Upper lobe of right lung (tissue), 1 donor: ENCODE measurements around the gene COL24A1. TPM values are rescaled to one million over a fixed set of nuclear protein-coding genes. Genes with fewer than 3 reads are reported as not detected.
"Not testable (repeated sequence)": the region's sequence is repeated elsewhere in the genome, so short reads cannot be mapped to it uniquely, and the experiment has no call there.

Experiments
- ATAC-seq: fragments of 200-7000 bp; cut with Tn5 transposase; one replicate; pipeline ENCODE4 v1.9.1; 2020; ENCODE audit warnings: mild to moderate bottlenecking, moderate library complexity
- DNase-seq: peaks from one replicate; pipeline ENCODE4 v3.0.0-alpha.2; 2020
- H3K27ac ChIP-seq: fragments of 200-600 bp; one replicate; pipeline ENCODE4 v1.8.0; 2022
- H3K27me3 ChIP-seq: fragments of 200-600 bp; one replicate; pipeline ENCODE4 v1.8.0; 2022; ENCODE audit warnings: mild to moderate bottlenecking
- H3K36me3 ChIP-seq: fragments of 200-600 bp; one replicate; pipeline ENCODE4 v1.8.0; 2022
- H3K4me1 ChIP-seq: fragments of 200-600 bp; one replicate; pipeline ENCODE4 v1.8.0; 2022
- H3K4me3 ChIP-seq: fragments of 200-600 bp; one replicate; pipeline ENCODE4 v1.8.0; 2022; ENCODE audit warnings: mild to moderate bottlenecking
- H3K9me3 ChIP-seq: fragments of 200-600 bp; one replicate; pipeline ENCODE4 v1.8.0; 2022
- CTCF ChIP-seq: fragments of 200-600 bp; IDR thresholded peaks from one replicate; pipeline ENCODE4 v1.8.0; 2022; ENCODE audit warnings: antibody characterized with exemption
- intact Hi-C: fragments of 100-400 bp; cut with DNase I; formaldehyde crosslinking; loops from one replicate; pipeline ENCODE4 v1.11.0; 2022
- total RNA-seq: library from RNA; stranded (reverse); fragmentation: NEBNext Ultra II Directional; extraction: Animal tissue kit (Norgen Biotek cat#: 25700); gene quantifications from one replicate; pipeline ENCODE4 v1.2.1, GENCODE V29; 2021
- donor health status: DM: no; HTN: yes; CAD: no; lungs with severe emphysema.

The COL24A1 gene
- total RNA-seq, 1 donor from 2014 or later: 1.6 TPM

DNA sequence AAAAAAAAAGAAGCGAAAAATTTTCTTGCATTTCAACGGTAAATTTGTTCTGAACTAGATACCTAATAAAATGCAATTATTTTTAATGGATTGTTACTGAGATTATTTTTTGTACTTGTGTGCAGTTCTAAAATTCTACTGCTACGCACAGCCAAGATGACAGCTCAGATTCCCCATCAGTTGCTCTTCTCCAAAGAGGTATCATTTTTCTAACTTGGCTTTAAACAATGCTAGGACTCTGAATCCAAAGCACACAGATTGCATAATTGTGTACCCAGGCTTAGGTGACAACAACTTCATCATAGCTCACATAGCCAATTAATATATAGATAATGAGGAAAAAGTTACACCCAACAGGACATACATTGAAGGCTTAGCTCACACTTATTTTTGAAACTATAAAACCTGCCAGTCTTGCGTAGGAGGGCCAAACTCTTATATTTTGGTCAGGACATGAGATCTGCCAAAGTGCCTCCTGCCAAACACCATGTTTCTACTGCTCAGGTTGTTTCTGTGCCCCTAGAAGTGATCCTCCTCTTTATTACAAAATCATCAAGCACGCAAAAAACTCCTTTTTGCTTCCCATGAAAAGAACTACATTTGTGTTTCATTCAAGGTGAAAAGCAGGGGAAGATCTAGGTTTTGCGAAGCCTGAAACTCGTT lies 437.8 kb downstream of the COL24A1 start:
- intact Hi-C loops: no loop called here
- Histone ChIP-seq H3K36me3 (no peaks in the 10 kb centered on the region), H3K4me3 (no peak overlapping the region), H3K9me3 (peaks cover 4% of the 10 kb centered on the region), H3K4me1 (no peaks in the 10 kb centered on the region), H3K27ac (no peak overlapping the region), H3K27me3 (no peaks in the 10 kb centered on the region)
- TF ChIP-seq CTCF: no peak
- no peak for DNase-seq
- no peak for ATAC-seq

- intact Hi-C loops, H3K27ac ChIP-seq, H3K4me3 ChIP-seq, H3K27me3 ChIP-seq, H3K9me3 ChIP-seq, H3K36me3 ChIP-seq, ATAC-seq, DNase-seq, H3K4me1 ChIP-seq: not testable (repeated sequence)
Measured at GRCh38 chr1:85714418-85715114, 442.0 kb downstream of the COL24A1 start.

GRCh38 chr1:85708829-85709227 lies 447.7 kb downstream of the COL24A1 start:
- Histone ChIP-seq H3K36me3 (peaks cover 25% of the 10 kb centered on the region), H3K4me3 (peak overlapping the region; percentile 70), H3K9me3 (no peaks in the 10 kb centered on the region), H3K4me1 (peaks cover 10% of the 10 kb centered on the region), H3K27ac (peak overlapping the region; percentile 90), H3K27me3 (no peaks in the 10 kb centered on the region)
- ATAC-seq (no peak), DNase-seq (no peak)
- intact Hi-C loops: no loop called here
- TF ChIP-seq CTCF: no peak

DNA sequence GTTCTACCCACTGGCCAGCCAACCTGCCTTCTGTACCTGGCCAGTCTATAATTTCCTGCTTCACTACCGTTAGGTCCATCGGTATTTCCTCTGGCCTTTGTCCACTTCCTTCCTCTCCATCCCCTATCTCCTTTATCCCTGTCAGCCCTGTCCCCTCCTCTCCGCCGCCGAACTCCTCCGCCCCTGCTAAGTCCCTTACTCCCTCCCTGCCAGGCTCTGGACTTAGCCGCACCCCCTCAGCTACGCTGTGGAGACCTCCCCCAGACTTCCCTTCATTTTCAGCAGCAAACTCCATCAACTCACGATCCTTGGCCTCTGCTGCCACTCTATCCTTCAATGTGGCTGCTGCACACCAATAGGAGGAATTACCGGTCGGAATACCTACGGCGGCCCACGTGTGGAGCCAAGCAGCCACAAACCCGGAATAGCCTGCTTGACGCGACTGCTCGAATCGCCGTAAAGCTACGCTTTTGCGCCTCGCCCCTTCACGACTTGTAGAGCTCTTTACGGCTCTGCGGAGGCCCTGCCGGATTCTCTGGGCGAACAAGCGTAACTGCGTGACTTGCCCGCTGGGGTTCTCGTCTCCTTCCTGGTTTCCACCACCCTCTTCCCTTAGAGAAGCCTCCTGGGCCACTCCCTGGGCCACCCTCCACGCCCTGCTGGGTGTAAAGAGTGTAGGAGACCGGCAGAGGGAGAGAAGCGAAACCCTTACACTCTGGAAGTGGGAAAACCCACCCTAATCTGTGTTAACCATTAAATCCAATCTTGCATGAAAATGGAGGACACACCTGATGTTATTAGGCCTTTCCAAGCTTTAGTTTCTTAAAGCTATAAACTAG lies 448.4 kb downstream of the COL24A1 start, which contains the start of gene ZNHIT6:
Gene ZNHIT6 (minus strand): TSS at position 444 of the 839 bp plus-strand sequence. CDS start 149 bp downstream, at position 295.
- H3K27me3 ChIP-seq: no peaks in the 10 kb centered on the region
- ATAC-seq (peak; percentile 99), DNase-seq (peak; percentile 94)
- no peaks in the 10 kb centered on the region for H3K9me3 ChIP-seq
- peak within 1 kb of the TSS; percentile 70 for H3K4me3 ChIP-seq
- peak within 1 kb of the TSS; percentile 90 for H3K27ac ChIP-seq
- peaks cover 29% of the 10 kb centered on the region for H3K36me3 ChIP-seq
- TF ChIP-seq CTCF: peak; percentile 46
- peaks cover 10% of the 10 kb centered on the region for H3K4me1 ChIP-seq
- intact Hi-C loops: no loop called here

- no peak for DNase-seq
- no peaks in the 10 kb centered on the region for H3K9me3 ChIP-seq
- intact Hi-C loops: no loop called here
- H3K4me1 ChIP-seq: peaks cover 10% of the 10 kb centered on the region
- peak overlapping the region; percentile 90 for H3K27ac ChIP-seq
- H3K36me3 ChIP-seq: peaks cover 33% of the 10 kb centered on the region
- no peak for TF ChIP-seq CTCF
- no peaks in the 10 kb centered on the region for H3K27me3 ChIP-seq
- peak overlapping the region; percentile 70 for H3K4me3 ChIP-seq
- no peak for ATAC-seq
Measured at GRCh38 chr1:85707267-85707989, 449.1 kb downstream of the COL24A1 start.
